Activated T-helper 9 cell treated with anti-CD3 and anti-CD28 coated beads, Interleukin-2, amount 50 U/mL, for 16 hours (primary cell): Measurements from ENCODE around the gene C6orf132.

ENCODE experiments used
- DNase-seq: peaks from one replicate; pipeline ENCODE4 v3.0.0-alpha.2; 2020; ENCODE audit warnings: low read depth

C6orf132 gene

GRCh38 chr6:42075159-42075838 lies 67.1 kb downstream of the C6orf132 start:
- peak; percentile 46 for DNase-seq

- DNase-seq: no peak
Measured at GRCh38 chr6:42073287-42073686, 69.1 kb downstream of the C6orf132 start.

GRCh38 chr6:42071881-42072583 lies 70.4 kb downstream of the C6orf132 start:
- DNase-seq: no peak

GRCh38 chr6:42068872-42069522 lies 73.4 kb downstream of the C6orf132 start:
- no peak for DNase-seq

GRCh38 chr6:42068173-42068572 lies 74.2 kb downstream of the C6orf132 start:
- DNase-seq: no peak

- DNase-seq: no peak
Measured at GRCh38 chr6:42066156-42066675, 76.2 kb downstream of the C6orf132 start.

GRCh38 chr6:42059743-42060142 lies 82.7 kb downstream of the C6orf132 start:
- DNase-seq: no peak

GRCh38 chr6:42053601-42054000 lies 88.8 kb downstream of the C6orf132 start:
- DNase-seq: no peak

GRCh38 chr6:42051268-42051653 lies 91.2 kb downstream of the C6orf132 start:
- no peak for DNase-seq
